Ovary (tissue), 3 donors: Measurements from ENCODE around the gene OPA1.

Experiments used
- CTCF ChIP-seq, 3 donors: fragments of 450-650 bp in 2 of 3; fragments of 200-600 bp in 1 of 3; IDR thresholded peaks; one replicate each; pipeline versions ENCODE4 v1.5.1 to v1.8.0; 2016 to 2022; ENCODE audit warnings: antibody characterized with exemption in 3 of 3, mild to moderate bottlenecking in 1 of 3
- POLR2A ChIP-seq: fragments of 450-650 bp; IDR thresholded peaks from one replicate; pipeline ENCODE4 v1.6.1; 2017; ENCODE audit warnings: antibody characterized with exemption, mild to moderate bottlenecking, moderate library complexity
- donor health status: DM: no; HTN: no; CAD: no.

DNA sequence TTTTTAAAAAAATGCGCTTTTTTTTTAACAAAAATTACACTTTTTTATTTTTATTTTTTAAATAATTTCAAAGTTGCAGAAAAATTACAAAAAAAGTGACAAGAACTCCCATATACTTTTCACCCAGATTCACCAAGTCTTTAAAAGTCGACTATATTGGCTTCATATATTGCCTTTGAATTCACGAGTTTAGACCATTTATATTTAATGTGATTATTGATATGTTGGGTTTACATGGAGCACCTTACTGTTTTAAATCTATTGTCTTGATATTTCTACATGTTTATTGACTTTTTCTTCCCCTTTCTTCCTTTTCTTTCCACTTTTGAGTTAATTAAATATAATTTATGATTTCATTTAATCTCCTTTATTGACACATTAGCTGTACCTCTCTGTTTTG is 127.2 kb downstream of the OPA1 start:
- no peak for TF ChIP-seq CTCF (IDR thresholded peaks at IDR 0.05)
- no peak for TF ChIP-seq POLR2A
